Coronary artery (tissue), 2 donors: ENCODE results near the gene DCDC2C.

Experiments used
- DNase-seq: peaks from one replicate; pipeline ENCODE4 v3.0.0-alpha.2; 2017; ENCODE audit warnings: low spot score
- H3K27ac ChIP-seq, 2 donors: fragments of 200-600 bp; sonication (generic); one replicate each; pipeline ENCODE4 v1.5.1; 2016 to 2019
- H3K4me3 ChIP-seq: fragments of 200-600 bp; sonication (generic); 2 replicates; pipeline ENCODE4 v1.5.1; 2016; ENCODE audit warnings: mild to moderate bottlenecking, moderate library complexity
- TF ChIP-seq, protein P1 (sequence below): fragments of 200-600 bp; sonication (generic); IDR thresholded peaks from one replicate; pipeline ENCODE4 v1.5.1; 2019; ENCODE audit warnings: antibody characterized with exemption

Gene DCDC2C

DNA sequence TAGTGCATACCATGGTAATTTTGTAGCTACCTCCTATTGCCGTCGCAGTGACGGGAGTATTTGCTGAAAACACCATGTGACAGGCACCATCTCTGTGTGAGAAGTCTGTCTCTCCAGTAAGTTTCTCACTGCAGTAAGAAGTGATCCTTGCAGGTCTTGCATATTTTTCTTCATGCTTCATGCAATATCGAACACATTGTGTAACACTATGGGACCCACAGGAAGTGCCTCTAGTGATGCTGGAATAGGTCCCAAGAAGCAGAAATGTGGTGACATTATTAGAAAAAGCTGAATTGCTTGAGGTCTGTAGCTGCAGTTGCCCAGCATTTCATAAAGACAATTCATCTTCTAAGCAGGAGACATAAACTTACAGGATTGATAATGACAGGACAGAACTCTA lies 167.6 kb downstream of the DCDC2C start:
- TF ChIP-seq, protein P1, sequence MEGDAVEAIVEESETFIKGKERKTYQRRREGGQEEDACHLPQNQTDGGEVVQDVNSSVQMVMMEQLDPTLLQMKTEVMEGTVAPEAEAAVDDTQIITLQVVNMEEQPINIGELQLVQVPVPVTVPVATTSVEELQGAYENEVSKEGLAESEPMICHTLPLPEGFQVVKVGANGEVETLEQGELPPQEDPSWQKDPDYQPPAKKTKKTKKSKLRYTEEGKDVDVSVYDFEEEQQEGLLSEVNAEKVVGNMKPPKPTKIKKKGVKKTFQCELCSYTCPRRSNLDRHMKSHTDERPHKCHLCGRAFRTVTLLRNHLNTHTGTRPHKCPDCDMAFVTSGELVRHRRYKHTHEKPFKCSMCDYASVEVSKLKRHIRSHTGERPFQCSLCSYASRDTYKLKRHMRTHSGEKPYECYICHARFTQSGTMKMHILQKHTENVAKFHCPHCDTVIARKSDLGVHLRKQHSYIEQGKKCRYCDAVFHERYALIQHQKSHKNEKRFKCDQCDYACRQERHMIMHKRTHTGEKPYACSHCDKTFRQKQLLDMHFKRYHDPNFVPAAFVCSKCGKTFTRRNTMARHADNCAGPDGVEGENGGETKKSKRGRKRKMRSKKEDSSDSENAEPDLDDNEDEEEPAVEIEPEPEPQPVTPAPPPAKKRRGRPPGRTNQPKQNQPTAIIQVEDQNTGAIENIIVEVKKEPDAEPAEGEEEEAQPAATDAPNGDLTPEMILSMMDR = no peak
- no peak for DNase-seq
- H3K27ac ChIP-seq = no peak overlapping the region
- H3K4me3 ChIP-seq = no peak overlapping the region

DNA sequence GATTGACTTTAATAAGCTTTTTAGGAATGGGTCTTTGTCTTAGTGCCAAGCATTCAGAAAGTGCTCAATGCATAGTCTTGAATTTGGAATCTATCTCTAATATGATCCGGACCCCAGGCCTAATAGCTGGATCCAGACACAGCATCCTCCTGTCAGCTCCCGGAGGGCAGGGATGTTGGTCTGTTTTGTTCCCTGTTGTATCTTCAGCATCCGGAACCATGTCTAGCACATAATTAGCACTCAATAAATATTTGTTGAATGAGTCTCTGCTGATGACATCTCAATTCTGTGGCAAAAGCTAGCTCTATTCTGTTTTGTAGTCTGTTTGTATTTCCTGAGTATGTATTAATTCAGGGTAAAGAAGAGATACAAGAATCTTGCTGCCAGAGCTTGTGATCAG lies 169.1 kb downstream of the DCDC2C start:
- TF ChIP-seq, protein P1 = no peak
- no peak for DNase-seq
- no peak overlapping the region for H3K4me3 ChIP-seq
- no peak overlapping the region for H3K27ac ChIP-seq

DNA sequence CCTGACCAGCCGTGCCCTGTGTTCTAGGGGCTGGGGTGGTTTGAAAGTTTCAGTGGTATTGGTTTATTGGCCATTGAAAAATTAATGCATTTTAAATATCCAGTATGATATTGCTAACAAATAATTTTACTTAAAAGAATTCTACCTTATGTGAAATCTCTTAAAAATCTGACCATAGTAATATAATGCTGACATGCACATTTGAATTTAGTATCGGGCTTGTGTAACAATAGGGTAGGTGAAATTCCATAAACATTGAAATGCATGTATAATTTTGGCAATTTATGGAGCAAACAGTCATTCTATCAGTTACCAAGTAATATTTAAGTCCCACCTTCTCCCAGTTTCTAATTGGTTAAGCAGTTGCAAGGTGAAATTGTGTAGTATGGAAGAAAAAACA lies 170.5 kb downstream of the DCDC2C start:
- TF ChIP-seq, protein P1 = no peak
- DNase-seq = no peak
- no peak overlapping the region for H3K27ac ChIP-seq
- H3K4me3 ChIP-seq = no peak overlapping the region

DNA sequence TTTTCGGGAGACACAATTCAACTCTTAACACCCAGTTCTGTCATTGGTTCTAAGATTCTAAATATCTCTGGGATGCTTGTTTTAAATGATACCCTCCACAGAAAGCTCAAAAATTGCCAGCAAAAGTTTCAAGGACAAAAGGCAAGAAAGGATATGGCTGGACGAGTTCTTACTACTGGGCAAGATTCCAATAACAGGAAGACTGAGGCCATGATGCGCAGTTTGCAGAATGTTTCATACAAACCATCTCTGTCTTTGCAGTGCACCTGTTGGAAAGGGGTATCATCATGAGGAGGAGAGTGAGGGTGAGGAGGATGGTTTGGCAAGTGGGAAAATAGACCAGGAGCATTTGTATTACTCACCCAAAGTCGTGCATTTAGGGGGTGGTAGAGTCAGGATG lies 172.8 kb downstream of the DCDC2C start:
- no peak overlapping the region for H3K27ac ChIP-seq
- H3K4me3 ChIP-seq = no peak overlapping the region
- no peak for DNase-seq
- TF ChIP-seq, protein P1 = no peak

DNA sequence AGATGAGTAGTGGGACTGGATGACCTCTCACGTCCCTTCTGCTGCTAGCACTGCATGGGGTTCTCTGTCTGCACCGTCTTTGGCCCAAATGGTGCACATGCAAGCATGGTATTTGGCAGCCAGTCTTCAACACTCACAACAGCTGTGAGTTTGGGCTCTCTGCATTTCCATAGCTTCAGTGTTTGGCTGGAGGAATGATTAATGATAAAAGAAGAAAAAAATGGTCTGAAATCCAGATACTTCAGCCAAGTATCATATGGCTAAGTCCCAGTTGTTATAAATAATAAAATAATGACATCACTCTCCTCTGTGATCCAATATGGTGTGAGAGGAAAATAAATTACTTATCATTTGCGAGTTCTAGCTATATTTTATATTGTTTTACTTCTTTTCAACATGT lies 173.3 kb downstream of the DCDC2C start:
- Histone ChIP-seq H3K27ac (no peak overlapping the region), H3K4me3 (no peak overlapping the region)
- TF ChIP-seq, protein P1 = no peak
- DNase-seq = no peak

DNA sequence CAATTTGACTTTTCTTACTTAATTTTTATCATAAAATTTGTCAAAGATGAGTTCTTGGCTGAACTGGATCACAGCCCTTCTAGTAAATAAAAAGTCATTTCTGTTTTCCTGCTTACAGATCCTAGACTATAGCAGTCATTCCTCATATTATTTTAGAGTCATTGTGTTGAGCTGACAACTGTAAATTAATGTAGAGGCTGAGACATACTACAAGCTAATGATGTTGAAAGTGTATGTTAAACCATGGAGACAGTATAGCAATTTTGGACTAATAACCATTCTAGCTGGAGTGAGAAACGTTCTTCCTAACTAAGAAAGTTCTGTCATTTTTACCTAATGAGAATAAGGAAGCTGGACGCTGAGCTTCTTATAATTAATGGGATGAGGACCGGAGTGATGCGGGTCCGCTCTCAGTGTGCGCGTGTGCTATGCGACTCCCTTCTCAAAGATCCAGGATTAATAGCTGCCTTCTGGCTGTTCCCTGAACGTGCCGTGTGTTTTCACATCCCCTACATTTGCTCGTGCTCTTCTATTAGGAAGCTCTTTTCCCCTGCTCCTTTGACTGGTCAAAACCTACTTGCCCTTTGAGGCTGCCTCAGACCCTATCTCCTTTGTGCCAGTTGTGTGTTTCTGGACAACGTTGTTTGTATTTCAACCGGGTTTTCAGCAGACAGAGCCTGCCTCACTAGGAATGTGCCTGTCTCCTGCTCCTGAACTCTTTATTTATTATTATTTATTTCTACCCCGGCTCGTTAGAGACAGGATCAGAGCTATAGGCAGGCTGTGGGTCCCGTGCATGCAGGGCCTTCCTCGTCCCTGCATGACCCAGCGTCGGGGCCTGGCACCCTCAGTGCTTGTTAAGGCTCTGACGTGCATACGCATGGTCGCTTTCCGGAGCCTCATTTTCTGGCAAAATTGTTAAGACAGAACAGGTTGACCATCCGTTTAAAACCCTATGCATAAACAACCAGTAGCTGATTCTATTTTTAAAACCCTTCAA lies 182.6 kb downstream of the DCDC2C start:
- no peak for DNase-seq
- no peak overlapping the region for H3K27ac ChIP-seq
- no peak overlapping the region for H3K4me3 ChIP-seq
- TF ChIP-seq, protein P1 = no peak

DNA sequence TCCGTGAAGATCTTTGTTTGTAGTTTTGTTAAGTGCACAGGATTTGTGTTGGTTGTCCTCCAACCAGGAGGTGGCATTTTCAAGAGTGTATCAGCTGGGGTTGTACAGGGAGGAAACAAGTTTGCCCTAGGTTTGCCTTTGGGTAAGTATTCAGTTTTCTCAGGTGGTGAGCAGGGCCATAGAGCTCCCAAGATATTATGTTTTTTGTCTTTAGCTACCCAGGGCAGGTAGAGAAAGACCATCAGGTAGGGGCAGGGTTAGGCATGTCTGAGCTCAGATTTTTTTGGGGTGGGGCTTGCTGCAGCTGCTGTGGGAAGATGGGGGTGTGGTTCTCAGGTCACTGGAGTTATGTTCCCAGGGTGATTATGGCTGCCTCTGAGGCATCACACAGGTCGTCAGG lies 191.6 kb downstream of the DCDC2C start:
- H3K4me3 ChIP-seq = no peak overlapping the region
- TF ChIP-seq, protein P1 = no peak
- DNase-seq = no peak
- no peak overlapping the region for H3K27ac ChIP-seq
